ENCODE results near the gene PFN1.

- TF ChIP-seq CTCF (IDR thresholded peaks at IDR 0.05; ENCODE audit: insufficient read depth, low read depth, low read length): no peak
- TF ChIP-seq EZH2 (IDR thresholded peaks at IDR 0.05; ENCODE audit: insufficient read depth, low read length): no peak
Measured at GRCh38 chr17:4958102-4958501, 9.8 kb upstream of the PFN1 start.
